Posterior cingulate gyrus (tissue), 11 donors: Measurements from ENCODE around the gene ITPKB.
"Not testable (repeated sequence)": the region's sequence is repeated elsewhere in the genome, so short reads cannot be mapped to it uniquely, and the experiment has no call there.

Source experiments
- DNase-seq, 10 donors: peaks; one replicate each; pipeline versions ENCODE4 v3.0.0 to v3.0.0-alpha.2; 2020 to 2021; ENCODE audit warnings: mixed read lengths in 3 of 10
- intact Hi-C: fragments of 100-400 bp; cut with DNase I; formaldehyde crosslinking; loops from one replicate; pipeline ENCODE4 v1.15.1; 2023

The ITPKB gene

GRCh38 chr1:226733876-226734275, 5.2 kb downstream of the ITPKB start:
- DNase-seq = no peak
- intact Hi-C loops = loop anchor here (2.0 to 10.0 kb wide), 2 partner anchors 49 to 99 kb away; no protein-coding TSS in a partner anchor

DNA sequence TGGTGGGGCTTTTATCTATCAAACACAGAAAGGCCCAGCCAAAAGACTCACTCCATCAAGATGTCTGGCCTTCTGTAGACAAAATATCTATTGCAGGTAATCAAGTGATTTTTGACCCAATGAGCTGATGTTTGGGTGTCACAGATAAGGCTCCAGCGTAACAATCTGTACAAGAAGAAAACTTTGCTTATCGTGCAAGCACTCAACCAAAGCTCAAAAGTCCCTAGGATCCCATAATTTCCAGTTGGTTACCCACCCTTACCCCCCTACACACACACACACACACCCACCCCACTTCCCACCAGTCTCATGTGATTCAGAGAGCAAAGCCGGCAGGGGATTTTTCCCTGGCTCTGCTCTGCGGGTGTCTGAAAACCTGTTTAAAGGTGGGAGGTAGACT, 5.8 kb downstream of the ITPKB start:
- intact Hi-C loops = loop anchor here (10.0 kb wide), 1 partner anchor 49 kb away; no protein-coding TSS in a partner anchor
- DNase-seq = no peak

- intact Hi-C loops = loop anchor here (10.0 kb wide), 1 partner anchor 48 kb away; no protein-coding TSS in a partner anchor
- no peak for DNase-seq
Observed at GRCh38 chr1:226732856-226733291, 6.2 kb downstream of the ITPKB start.

GRCh38 chr1:226731257-226731893, 7.7 kb downstream of the ITPKB start:
- intact Hi-C loops = loop anchor here (10.0 kb wide), 1 partner anchor 47 kb away; no protein-coding TSS in a partner anchor
- no peak for DNase-seq

- intact Hi-C loops = loop anchor here (10.0 kb wide), 1 partner anchor 46 kb away; no protein-coding TSS in a partner anchor
- DNase-seq = no peak
Observed at GRCh38 chr1:226730836-226731235, 8.2 kb downstream of the ITPKB start.

- no peak for DNase-seq
- intact Hi-C loops = loop anchor here (10.0 kb wide), 1 partner anchor 45 kb away; no protein-coding TSS in a partner anchor
Observed at GRCh38 chr1:226730071-226730470, 9.0 kb downstream of the ITPKB start.

DNA sequence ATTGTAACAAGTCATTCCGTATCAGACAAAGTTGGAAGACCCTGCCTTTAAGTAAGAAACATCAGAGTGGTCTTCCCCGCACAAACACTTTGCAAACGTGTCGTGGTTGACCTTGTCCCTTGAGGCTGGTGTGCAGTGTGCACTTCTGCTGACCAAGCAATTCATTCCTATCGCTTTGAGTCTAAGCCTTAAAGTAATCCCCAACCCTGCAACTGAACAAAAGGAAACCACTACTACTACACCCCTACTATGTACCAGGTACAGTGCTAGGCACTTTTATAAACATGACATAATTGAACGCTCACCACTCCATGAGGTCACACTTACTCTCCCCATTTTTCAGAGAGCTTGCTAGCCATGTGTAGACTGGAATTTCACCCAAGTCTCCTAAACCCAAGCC, 10.6 kb downstream of the ITPKB start:
- DNase-seq = no peak
- intact Hi-C loops = no loop called here

- intact Hi-C loops = no loop called here
- no peak for DNase-seq
Observed at GRCh38 chr1:226725897-226726267, 13.2 kb downstream of the ITPKB start.

DNA sequence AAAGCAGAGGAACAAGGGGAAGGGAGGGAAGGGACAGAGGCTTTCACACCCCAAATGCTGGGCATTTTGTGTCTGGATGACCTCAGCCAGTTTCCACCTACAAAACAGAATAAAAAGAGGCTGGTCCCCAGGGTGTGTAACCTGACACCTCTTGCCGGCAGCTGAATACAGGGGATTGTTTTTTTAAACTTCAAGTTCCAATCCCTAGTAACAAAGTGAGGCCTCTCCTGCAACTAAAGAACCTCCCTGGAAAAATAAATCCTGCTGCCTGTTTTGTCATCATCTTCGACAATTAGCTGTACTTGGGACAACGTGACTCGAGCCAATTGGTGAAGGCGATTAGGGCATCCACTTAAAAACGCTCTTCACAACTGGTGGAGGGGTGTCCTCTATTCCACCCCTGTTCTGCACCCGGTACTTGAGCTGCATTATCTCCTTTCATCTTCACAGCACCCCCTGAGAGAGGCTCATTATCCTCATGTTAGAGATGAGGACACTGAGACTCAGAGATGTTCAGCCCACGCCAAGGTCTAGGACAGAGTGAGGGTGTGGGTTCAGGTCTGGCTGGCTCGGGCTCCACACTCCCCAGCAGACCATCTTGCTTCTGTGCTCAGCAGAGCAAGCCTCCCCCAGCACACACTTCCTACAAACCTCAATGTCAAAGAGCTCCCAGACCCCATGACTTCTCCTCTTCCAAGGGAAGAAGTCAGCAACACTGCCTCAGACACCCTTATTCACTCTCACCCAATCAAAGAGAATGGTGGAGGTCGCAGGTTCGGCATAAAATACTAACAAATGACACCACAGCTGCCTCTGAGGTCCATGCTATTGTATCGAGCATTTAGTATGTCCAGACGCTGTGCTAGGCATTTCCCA, 15.2 kb downstream of the ITPKB start:
- no peak for DNase-seq
- intact Hi-C loops = no loop called here

GRCh38 chr1:226722901-226723656, 16.0 kb downstream of the ITPKB start:
- intact Hi-C loops = no loop called here
- peak in 1 of 10 donors; percentile 41 for DNase-seq

DNA sequence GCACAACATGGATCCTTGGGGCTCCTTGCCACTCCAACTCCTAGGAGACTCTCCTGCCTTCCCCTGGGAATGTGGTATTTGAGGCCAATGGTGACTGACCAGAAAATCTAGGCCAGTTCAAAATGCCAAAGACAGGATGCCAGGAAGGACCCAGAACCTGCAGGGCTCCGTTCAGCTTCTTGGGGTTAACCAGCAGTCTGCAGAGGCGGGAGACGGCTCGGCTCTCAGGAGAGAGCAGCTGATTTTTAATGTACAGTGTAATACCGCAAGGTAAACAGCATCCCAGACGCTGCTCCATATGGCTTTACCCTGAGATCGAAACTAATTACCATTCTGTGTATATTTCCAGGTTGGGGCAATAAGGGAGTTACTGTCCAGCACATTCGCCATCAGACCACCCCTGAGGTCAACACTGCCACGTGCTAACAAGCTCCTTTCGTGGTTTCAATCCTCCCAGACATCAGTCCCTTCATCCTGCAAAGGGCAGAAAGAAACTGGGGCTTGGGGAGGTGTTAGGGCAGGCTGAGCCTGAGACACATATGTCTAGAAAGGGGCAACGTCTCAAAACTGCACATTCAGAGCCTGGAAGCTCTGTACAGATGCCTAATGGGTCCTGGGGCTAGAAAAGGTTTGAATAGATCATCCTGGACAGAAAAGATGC, 16.7 kb downstream of the ITPKB start:
- peak in 1 of 10 donors; percentile 87 for DNase-seq
- intact Hi-C loops = no loop called here

- peak in 1 of 10 donors; percentile 35 for DNase-seq
- intact Hi-C loops = not testable (repeated sequence)
Observed at GRCh38 chr1:226720574-226720973, 18.5 kb downstream of the ITPKB start.

- DNase-seq = peak in 1 of 10 donors; percentile 63
- intact Hi-C loops = no loop called here
Observed at GRCh38 chr1:226719596-226720387, 19.3 kb downstream of the ITPKB start.

DNA sequence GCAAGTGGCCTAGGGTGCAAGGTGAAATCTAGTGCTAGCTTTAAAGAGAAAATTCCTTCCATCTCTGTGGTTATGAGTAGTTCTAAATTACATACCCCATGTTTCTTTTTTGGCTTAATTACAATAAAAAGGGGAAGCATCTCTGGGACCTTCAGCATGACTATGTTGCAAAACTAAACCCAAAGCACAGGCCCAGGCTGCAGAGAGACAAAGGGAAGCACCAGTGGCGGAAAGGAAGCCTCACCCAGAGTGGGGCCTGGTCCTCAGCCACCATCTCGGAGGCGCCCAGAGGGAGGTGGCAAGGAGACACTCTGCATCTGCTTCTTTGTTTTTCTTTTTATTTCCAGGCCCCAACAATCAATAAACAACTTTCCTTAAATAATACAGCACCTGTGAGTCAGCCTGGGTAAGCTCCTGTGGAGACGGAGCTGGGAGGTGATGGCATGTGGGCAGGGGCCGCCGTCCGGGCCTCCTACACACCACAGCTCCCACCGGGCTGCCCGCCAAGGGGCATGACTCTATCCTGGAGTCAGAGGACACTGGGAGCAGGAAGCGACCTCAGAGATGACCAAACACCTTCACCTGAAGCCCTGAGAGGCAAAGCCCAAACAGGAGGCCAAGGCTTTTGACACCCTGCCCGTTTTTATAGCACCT, 21.7 kb downstream of the ITPKB start:
- intact Hi-C loops = no loop called here
- DNase-seq = peak in 2 of 10 donors; percentile 62 to 80

GRCh38 chr1:226716577-226716976, 22.5 kb downstream of the ITPKB start:
- intact Hi-C loops = no loop called here
- peak in 2 of 10 donors; percentile 23 to 67 for DNase-seq

GRCh38 chr1:226714148-226714547, 24.9 kb downstream of the ITPKB start:
- intact Hi-C loops = no loop called here

DNA sequence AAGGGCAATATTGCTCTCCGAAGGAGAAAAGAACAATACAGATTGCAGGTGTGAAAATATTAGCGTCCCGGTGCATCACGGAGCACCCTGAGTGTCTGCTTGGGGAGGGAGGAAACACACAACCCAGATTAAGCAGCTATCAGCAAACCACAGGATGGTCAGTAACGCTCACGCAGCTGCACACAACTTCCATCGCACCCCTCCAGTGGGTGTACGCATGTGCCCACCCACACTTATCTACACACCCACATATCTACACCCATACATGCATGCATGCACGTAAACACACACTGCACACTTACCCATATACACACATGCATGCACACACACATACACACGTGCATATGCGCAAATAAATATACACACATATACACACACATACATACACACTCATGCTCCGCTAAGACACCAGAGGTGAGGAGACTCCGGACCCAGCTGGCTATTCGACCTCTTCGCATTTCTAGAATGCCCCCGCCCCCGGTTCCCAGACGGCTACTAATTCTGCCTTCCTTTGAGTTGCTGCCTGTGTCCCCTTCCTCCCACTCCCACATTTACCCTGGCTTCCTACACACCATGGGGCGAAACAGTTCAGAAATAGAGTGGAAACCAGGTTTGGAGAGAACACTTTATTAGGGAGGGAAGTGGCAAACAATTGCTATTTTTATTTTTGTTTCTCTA, 26.2 kb downstream of the ITPKB start:
- DNase-seq = no peak
- intact Hi-C loops = no loop called here

More at GRCh38 chr1:226714148-226714547, 24.9 kb downstream of the ITPKB start:
- DNase-seq = no peak
